GM18517 (cell line): ENCODE results near the gene SLC8B1.

Experiments used
- ATAC-seq: cut with Tn5 transposase; IDR thresholded peaks from one replicate; pipeline ENCODE4 v1.9.1; 2021; ENCODE audit warnings: mild to moderate bottlenecking, moderate library complexity; ENCODE audit not compliant: unreplicated experiment

SLC8B1 gene

DNA sequence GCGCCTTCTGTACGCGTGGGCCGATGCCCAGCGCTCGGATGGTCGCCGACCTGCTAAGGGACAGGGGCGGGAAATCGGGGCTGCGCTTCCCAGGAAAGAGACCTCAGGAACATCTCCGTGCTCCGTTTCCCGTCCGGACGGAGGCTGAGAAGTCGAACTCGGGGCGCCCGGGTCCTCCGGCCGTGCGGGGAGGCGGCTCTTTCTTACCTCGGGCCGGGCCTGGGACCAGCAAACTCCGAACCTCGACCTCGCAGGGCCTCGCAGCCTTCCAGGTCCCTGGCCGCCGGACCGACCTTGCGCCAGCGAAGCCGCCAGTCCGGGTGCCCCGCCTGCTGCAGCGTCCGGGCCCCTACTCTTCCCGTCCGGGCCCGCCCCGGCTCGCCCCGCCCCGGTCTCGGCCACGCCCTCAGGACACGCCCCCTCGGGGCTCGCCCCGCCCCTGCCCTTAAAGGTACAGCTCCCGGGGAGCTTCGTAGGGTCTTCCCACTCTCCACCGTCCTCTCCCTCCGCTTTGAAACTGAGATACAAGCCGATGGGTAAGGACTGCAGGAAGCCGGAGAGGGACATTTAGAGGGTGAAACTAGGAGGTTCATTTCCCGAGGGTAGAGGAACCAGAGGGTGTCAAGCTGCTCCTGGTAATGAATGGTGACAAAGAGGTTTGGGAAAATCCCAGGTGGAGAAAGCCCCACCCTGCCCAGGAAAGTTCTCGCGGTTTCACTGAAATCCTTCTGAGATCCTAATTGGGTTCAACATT lies at the start of gene SLC8B1:
TSS of gene SLC8B1 (minus strand) at position 324 of the 754 bp plus-strand sequence. CDS start 2,231 bp downstream, outside the sequence.
- ATAC-seq: peak; percentile 77

- ATAC-seq: no peak
Measured at GRCh38 chr12:113382206-113382605, 47.3 kb upstream of the SLC8B1 start.

- no peak for ATAC-seq
Measured at GRCh38 chr12:113381220-113381619, 46.3 kb upstream of the SLC8B1 start.

GRCh38 chr12:113378291-113378690 lies 43.4 kb upstream of the SLC8B1 start:
- no peak for ATAC-seq

DNA sequence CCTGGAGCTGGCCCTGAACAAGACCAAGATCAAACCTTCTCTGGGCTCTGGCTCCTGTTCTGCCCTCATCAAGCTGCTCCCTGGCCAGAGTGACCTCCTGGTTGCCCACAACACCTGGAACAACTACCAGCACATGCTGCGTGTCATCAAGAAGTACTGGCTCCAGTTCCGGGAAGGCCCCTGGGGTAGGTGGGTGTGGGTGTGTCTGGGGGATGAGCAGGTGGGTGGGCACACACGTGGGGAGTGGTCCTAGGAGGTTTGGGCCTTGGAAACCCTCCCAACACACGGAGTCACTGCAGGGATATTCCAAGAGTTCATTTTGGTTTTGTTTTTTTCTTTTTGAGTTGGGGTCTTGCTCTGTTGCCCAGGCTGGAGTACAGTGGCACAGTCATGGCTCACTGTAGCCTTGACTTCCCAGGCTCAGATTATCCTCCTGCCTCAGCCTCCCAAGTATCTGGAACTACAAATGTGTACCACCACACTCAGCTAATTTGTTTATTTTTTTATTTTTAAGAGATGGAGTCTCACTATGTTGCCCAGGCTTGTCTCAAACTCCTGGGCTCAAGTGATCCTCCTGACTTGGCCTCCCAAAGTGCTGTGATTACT lies 40.0 kb upstream of the SLC8B1 start:
- ATAC-seq: no peak

- no peak for ATAC-seq
Measured at GRCh38 chr12:113373969-113374368, 39.1 kb upstream of the SLC8B1 start.

DNA sequence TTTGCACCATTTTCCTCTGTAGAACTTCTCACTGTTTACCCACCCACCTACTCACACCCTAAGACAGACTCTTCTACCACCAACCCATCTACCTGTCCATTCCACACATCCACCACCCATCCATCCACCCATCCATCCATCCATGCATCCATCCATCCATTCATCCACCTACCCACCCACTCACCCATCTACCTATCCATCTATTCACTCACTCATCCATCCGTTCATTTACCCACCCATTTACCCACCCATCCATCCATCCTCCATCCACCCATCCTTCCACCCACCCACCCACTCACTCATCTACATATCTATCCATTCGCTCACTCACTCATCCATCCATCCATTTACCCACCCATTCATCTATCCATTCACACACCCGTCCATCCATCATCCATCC lies 38.5 kb upstream of the SLC8B1 start:
- ATAC-seq: no peak

- ATAC-seq: no peak
Measured at GRCh38 chr12:113372371-113372770, 37.5 kb upstream of the SLC8B1 start.

GRCh38 chr12:113371808-113372207 lies 36.9 kb upstream of the SLC8B1 start:
- ATAC-seq: no peak

- no peak for ATAC-seq
Measured at GRCh38 chr12:113370923-113371682, 36.2 kb upstream of the SLC8B1 start.

- ATAC-seq: no peak
Measured at GRCh38 chr12:113369391-113369985, 34.6 kb upstream of the SLC8B1 start.

DNA sequence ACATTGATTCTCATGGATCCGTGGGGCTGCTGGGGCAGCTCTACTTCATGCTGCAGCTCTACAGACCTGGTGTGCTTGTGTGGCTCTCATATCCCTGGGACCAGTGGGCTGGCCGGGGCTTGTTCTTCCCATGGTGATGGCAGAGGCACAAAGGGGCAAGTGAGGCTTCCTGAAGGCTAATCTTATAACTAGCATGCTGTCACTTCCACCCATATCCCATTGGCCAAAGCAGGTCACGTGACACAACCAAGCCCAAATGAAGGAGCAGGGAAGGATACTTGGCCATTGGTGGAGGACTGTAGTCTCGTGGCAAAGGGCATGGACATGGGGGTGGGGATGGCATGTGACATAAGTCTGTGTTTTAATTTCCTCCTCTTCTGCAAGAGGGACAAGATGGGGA lies 33.4 kb upstream of the SLC8B1 start:
- no peak for ATAC-seq

- no peak for ATAC-seq
Measured at GRCh38 chr12:113366827-113367226, 31.9 kb upstream of the SLC8B1 start.

GRCh38 chr12:113365639-113366395 lies 30.9 kb upstream of the SLC8B1 start:
- ATAC-seq: no peak

- ATAC-seq: no peak
Measured at GRCh38 chr12:113364698-113365097, 29.8 kb upstream of the SLC8B1 start.

DNA sequence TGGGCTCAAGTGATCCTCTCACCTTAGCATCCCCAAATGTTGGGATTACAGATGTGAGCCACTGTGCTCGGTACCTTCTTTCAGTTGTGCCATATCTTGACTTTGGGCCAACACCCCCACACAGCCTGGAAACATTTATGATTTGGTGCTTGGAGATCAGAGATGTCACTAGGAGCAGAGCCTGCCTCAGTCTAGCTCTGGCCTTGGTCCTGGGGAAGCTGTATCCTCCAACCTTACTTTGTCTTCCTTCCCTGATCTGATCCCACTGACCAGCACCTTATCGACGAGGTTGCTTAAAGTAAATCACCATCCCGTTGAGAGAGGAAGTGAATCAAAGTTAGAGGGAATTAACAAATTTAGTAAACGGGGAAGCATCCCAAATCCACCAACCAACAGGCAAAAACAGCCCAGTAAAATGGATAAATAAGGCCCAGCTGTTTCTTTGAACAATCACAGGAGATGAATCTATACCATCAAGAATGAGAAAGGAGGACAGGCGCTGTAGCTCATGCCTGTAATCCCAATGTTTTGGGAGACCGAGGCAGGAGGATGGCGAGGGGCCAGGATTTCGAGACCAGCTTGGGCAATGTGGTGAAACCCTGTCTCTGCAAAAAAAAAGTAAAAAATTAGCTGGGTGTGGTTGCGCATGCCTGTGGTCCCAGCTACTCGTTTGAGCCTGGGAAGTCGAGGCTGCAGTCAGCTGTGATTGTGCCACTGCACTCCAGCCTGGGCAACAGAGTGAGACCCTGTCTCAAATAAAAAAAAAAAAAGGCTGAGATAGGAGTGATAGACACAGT lies 26.9 kb upstream of the SLC8B1 start:
- no peak for ATAC-seq

DNA sequence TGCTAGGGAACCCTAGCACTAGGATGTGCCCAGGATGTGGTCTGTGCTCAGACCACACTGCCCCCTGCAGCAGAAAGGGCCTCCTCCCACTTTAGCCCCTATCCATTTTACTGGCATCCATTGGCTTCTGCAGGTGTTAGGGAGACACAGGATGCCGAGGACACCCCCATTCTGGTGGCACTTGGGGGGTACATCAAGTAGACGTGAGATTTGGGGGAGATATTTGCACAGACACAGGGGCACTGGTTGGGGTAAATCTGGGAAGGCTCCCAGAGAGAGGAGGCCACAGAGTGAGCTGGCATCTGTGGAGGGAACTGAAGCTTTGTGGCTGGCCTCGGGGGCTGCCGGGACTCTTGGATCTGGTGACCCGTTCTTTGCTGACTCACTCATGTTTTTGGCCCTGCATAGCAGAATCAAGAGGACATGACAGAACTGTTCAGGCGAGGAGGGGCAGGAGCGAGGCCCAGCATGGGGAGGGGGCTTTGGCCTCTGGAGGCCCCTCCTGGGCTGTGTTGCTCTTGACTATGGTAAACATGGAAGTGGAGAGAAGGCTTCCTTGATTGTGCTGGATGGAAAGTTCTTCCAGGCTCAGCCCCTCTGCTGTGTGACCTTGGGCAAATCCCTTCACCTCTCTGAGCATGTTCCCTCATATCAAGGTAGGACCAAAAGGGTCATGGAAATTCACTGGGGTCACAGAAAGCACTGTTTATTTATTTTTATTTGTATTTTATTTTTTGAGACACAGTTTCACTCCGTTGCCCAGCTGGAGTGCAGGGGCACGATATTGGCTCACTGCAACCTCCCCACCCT lies 25.2 kb upstream of the SLC8B1 start:
- ATAC-seq: no peak

- no peak for ATAC-seq
Measured at GRCh38 chr12:113359133-113359938, 24.4 kb upstream of the SLC8B1 start.
